ENCODE measurements around the gene PRKAR1B.

PRKAR1B gene

DNA sequence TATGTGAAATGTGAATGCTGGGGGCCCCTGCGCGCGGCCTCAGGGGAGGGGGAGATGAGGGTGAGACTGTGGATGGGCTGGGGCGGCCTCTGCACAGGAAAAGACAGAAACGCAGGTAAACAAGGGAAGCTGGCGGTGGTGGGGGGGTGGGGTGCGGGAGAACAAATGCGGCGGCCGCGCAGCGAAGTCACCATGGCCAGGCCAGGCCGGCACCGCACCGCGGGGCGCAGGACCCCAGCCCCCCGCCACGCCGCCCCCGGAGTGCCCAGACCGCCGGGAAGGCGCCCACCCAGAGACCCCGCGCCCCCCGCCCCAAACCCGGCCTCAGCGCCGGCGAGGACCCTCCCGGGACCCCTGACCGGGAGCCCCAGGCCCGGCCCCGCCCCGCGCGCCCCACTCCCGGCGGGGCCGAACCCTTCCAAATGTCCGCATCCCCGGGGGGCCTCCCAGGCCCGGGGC lies 15.1 kb downstream of the PRKAR1B start:
- TF ChIP-seq EZH2 (IDR thresholded peaks at IDR 0.05; ENCODE audit: borderline replicate concordance, low read length), result no peak
- TF ChIP-seq, protein P1, sequence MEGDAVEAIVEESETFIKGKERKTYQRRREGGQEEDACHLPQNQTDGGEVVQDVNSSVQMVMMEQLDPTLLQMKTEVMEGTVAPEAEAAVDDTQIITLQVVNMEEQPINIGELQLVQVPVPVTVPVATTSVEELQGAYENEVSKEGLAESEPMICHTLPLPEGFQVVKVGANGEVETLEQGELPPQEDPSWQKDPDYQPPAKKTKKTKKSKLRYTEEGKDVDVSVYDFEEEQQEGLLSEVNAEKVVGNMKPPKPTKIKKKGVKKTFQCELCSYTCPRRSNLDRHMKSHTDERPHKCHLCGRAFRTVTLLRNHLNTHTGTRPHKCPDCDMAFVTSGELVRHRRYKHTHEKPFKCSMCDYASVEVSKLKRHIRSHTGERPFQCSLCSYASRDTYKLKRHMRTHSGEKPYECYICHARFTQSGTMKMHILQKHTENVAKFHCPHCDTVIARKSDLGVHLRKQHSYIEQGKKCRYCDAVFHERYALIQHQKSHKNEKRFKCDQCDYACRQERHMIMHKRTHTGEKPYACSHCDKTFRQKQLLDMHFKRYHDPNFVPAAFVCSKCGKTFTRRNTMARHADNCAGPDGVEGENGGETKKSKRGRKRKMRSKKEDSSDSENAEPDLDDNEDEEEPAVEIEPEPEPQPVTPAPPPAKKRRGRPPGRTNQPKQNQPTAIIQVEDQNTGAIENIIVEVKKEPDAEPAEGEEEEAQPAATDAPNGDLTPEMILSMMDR (IDR thresholded peaks at IDR 0.05; ENCODE audit: low read length), result no peak
- Histone ChIP-seq H3K4me3 (ENCODE audit: low read depth, low read length, poor library complexity, severe bottlenecking) (no peak overlapping the region), H3K9ac (ENCODE audit: low read length) (no peak overlapping the region), H2AFZ (ENCODE audit: low read length) (no peak overlapping the region), H3K9me3 (ENCODE audit: low read length) (no peaks in the 10 kb centered on the region), H3K79me2 (ENCODE audit: insufficient read depth, low read length) (no peaks in the 10 kb centered on the region), H3K9me2 (ENCODE audit: low read depth, low read length) (no peaks in the 10 kb centered on the region), H3K27ac (ENCODE audit: low read depth, low read length, poor library complexity, severe bottlenecking) (no peak overlapping the region), H3K27me3 (ENCODE audit: insufficient read depth, low read length) (no peaks in the 10 kb centered on the region), H3K4me2 (ENCODE audit: low read length) (no peak overlapping the region), H4K20me1 (ENCODE audit: insufficient read depth, low read length) (no peaks in the 10 kb centered on the region), H3F3A (ENCODE audit: insufficient read depth, low read length) (no peaks in the 10 kb centered on the region), H3K36me3 (ENCODE audit: insufficient read depth, low read length) (peaks cover 12% of the 10 kb centered on the region), H3K4me1 (ENCODE audit: insufficient read depth, low read length, severe bottlenecking) (no peaks in the 10 kb centered on the region)

DNA sequence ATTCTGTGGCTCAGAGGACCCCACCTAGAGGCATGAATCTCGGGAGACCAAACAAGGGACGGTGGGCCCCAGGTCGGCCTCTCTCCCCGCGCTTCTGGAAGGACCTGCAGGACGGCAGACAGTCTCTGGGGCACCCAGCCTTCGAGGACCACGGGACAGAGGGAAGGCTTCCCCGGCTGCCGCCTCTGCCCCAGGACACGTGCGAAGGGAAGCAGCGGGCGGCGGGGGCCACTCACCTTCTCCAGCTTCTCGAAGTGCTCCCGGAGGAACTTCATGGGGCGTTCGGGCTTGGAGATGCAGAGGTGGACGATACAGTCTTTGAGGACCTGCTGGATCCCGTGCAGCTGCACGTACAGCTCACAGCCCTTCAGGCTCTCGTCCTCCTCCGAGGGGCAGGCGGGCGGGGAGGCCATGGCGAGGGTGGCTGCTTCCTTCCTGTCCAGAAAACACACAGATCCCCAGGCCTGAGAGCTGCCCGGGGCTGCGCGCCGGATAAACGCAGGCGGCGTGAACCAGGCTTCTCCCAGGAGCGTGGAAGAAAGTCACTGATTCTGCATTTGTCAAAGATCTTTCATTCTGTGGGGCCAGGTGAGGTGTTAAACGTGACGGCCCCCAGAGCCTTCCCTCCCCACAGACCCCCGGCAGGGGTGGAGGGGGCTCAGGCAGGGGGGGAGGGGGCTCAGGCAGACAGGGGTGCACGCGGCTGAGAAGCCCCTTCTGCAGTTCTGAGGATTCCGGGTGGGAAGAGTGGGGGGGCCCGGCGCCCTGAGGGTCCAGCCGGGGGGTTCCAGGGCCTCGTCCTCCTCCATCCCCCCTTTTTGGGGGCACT lies 15.8 kb downstream of the PRKAR1B start:
- H3K36me3 ChIP-seq (ENCODE audit: insufficient read depth, low read length), result peaks cover 13% of the 10 kb centered on the region
- no peaks in the 10 kb centered on the region for H3K4me1 ChIP-seq (ENCODE audit: insufficient read depth, low read length, severe bottlenecking)
- no peaks in the 10 kb centered on the region for H3K27me3 ChIP-seq (ENCODE audit: insufficient read depth, low read length)
- H3K4me2 ChIP-seq (ENCODE audit: low read length), result no peak overlapping the region
- H3K4me3 ChIP-seq (ENCODE audit: low read depth, low read length, poor library complexity, severe bottlenecking), result no peak overlapping the region
- no peak overlapping the region for H2AFZ ChIP-seq (ENCODE audit: low read length)
- H3K79me2 ChIP-seq (ENCODE audit: insufficient read depth, low read length), result no peaks in the 10 kb centered on the region
- no peaks in the 10 kb centered on the region for H4K20me1 ChIP-seq (ENCODE audit: insufficient read depth, low read length)
- H3F3A ChIP-seq (ENCODE audit: insufficient read depth, low read length), result no peaks in the 10 kb centered on the region
- H3K9me2 ChIP-seq (ENCODE audit: low read depth, low read length), result no peaks in the 10 kb centered on the region
- no peak overlapping the region for H3K27ac ChIP-seq (ENCODE audit: low read depth, low read length, poor library complexity, severe bottlenecking)
- no peak overlapping the region for H3K9ac ChIP-seq (ENCODE audit: low read length)
- no peaks in the 10 kb centered on the region for H3K9me3 ChIP-seq (ENCODE audit: low read length)
- no peak for TF ChIP-seq EZH2 (IDR thresholded peaks at IDR 0.05; ENCODE audit: borderline replicate concordance, low read length)
- TF ChIP-seq, protein P1 (IDR thresholded peaks at IDR 0.05; ENCODE audit: low read length), result no peak

DNA sequence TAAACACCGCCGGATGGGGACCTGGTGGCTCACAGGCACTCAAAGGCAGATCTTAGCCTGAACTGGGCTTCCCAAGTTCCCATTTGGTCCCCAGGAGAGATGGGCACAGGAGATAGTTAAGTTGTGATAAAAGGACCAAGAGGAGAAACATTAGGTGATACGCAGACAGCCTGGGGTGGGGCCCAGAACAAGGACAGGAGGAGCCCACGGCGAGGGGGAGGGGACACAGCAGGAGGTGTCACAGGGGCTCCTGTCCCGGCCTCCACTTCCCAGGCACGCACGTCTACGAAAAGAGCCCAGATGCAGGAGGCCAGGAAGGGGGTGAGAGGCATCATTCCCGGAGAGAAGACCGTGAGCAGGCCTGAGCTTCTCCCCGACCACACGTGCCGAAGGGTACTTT lies 16.9 kb downstream of the PRKAR1B start:
- no peak overlapping the region for H3K4me2 ChIP-seq (ENCODE audit: low read length)
- no peak for TF ChIP-seq EZH2 (IDR thresholded peaks at IDR 0.05; ENCODE audit: borderline replicate concordance, low read length)
- TF ChIP-seq, protein P1 (IDR thresholded peaks at IDR 0.05; ENCODE audit: low read length), result no peak

More for the DNA sequence above, 16.9 kb downstream of the PRKAR1B start:
- Histone ChIP-seq H3K4me3 (ENCODE audit: low read depth, low read length, poor library complexity, severe bottlenecking) (no peak overlapping the region), H4K20me1 (ENCODE audit: insufficient read depth, low read length) (no peaks in the 10 kb centered on the region), H3K27me3 (ENCODE audit: insufficient read depth, low read length) (no peaks in the 10 kb centered on the region), H3K36me3 (ENCODE audit: insufficient read depth, low read length) (peaks cover 13% of the 10 kb centered on the region), H2AFZ (ENCODE audit: low read length) (no peak overlapping the region), H3K27ac (ENCODE audit: low read depth, low read length, poor library complexity, severe bottlenecking) (no peak overlapping the region), H3K9ac (ENCODE audit: low read length) (no peak overlapping the region), H3K79me2 (ENCODE audit: insufficient read depth, low read length) (no peaks in the 10 kb centered on the region), H3F3A (ENCODE audit: insufficient read depth, low read length) (no peaks in the 10 kb centered on the region), H3K9me2 (ENCODE audit: low read depth, low read length) (no peaks in the 10 kb centered on the region), H3K4me1 (ENCODE audit: insufficient read depth, low read length, severe bottlenecking) (no peaks in the 10 kb centered on the region), H3K9me3 (ENCODE audit: low read length) (no peaks in the 10 kb centered on the region)

Measured in OCI-LY1 (cell line).